ENCODE results near the gene WNT3A. TPM values are rescaled to one million over a fixed set of nuclear protein-coding genes. Genes with fewer than 3 reads are reported as not detected.

Gene WNT3A
- total and polyA plus RNA-seq, 2 donors (not counting 3 experiments of a cell fraction or from before 2014, with no cell fraction given), result not detected

- H3K4me1 ChIP-seq (ENCODE audit: control insufficient read depth, extremely low read depth, insufficient read depth, low read length), result peaks cover 63% of the 10 kb centered on the region
- FAIRE-seq (peak; percentile 37), DNase-seq (ENCODE audit: low read depth, low spot score) (peak; percentile 35)
- dilution Hi-C loops (cut with MboI; ENCODE audit: extremely low pct_ligation_motif_present, low sequenced_read_pairs), result no loop called here
- CTCF ChIA-PET, result interaction anchor here (0.9 to 2.5 kb wide), 4 partner anchors 9 to 91 kb away, joined by 3 to 8 read pairs (median 4); no protein-coding TSS in a partner anchor
- no peak overlapping the region for H3K9ac ChIP-seq (replicated peaks; ENCODE audit: extremely low read depth, insufficient read depth, low read length)
- peak overlapping the region; percentile 1 for H3K4me2 ChIP-seq (ENCODE audit: insufficient read depth, low read length)
- POLR2A ChIA-PET, result no interaction called here
- H3K9me1 ChIP-seq (replicated peaks; ENCODE audit: control insufficient read depth, extremely low read depth, insufficient read depth, low read length), result no peaks in the 10 kb centered on the region
- BruUV-seq (replicated peaks), result no TSS peak
- H3K27ac ChIP-seq (ENCODE audit: insufficient read depth, low read depth, low read length), result peak overlapping the region; percentile 6
- H3K9me3 ChIP-seq (replicated peaks; ENCODE audit: control insufficient read depth, insufficient read depth, low read length), result peaks cover 4% of the 10 kb centered on the region
- intact Hi-C loops (cut with micrococcal nuclease), result no loop called here
- no peaks in the 10 kb centered on the region for H3K27me3 ChIP-seq (ENCODE audit: control insufficient read depth in 2 of 2, insufficient read depth in 2 of 2, low read length in 2 of 2)
- peaks cover 0 to 11% of the 10 kb centered on the region in 2 experiments for H3K36me3 ChIP-seq (ENCODE audit: control insufficient read depth in 2 of 2, extremely low read depth in 1 of 2, insufficient read depth in 2 of 2, low read length in 2 of 2)
- TF ChIP-seq JUN (IDR thresholded peaks at IDR 0.05; ENCODE audit: borderline replicate concordance, insufficient read depth, insufficient read length, low read depth) (no peak), POLR2AphosphoS5 (IDR thresholded peaks at IDR 0.05; ENCODE audit: insufficient read depth, low read depth, low read length) (no peak), EZH2 (IDR thresholded peaks at IDR 0.05; ENCODE audit: borderline replicate concordance, low read depth, low read length, severe bottlenecking) (no peak), MYC (IDR thresholded peaks at IDR 0.05; ENCODE audit: low read depth, low read length) (no peak), POLR2A (IDR thresholded peaks at IDR 0.05; ENCODE audit: low read depth, low read length) (no peak), FOS (IDR thresholded peaks at IDR 0.05; ENCODE audit: borderline replicate concordance, insufficient read depth, low read length) (no peak), CTCF (IDR thresholded peaks at IDR 0.05; ENCODE audit: extremely low read depth in 1 of 2, insufficient read depth in 1 of 2, low read depth in 1 of 2, low read length in 2 of 2) (no peak), GATA2 (IDR thresholded peaks at IDR 0.05; ENCODE audit: insufficient read depth, insufficient read length, low read depth, low read length) (no peak)
- TF ChIP-seq, protein P1, sequence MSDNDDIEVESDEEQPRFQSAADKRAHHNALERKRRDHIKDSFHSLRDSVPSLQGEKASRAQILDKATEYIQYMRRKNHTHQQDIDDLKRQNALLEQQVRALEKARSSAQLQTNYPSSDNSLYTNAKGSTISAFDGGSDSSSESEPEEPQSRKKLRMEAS (IDR thresholded peaks at IDR 0.05; ENCODE audit: insufficient read depth, insufficient read length), result no peak
- no peak overlapping the region for H3K4me3 ChIP-seq (replicated peaks in 1 of 3; ENCODE audit: insufficient read depth in 1 of 3, low read depth in 1 of 3, low read length in 3 of 3)
- H2AFZ ChIP-seq (ENCODE audit: low read depth, low read length), result no peak overlapping the region
- H4K20me1 ChIP-seq (replicated peaks; ENCODE audit: control insufficient read depth, extremely low read depth, insufficient read depth, low read length), result peaks cover 15% of the 10 kb centered on the region
- H3K79me2 ChIP-seq (ENCODE audit: control insufficient read depth, insufficient read depth, low read length), result peaks cover 100% of the 10 kb centered on the region
These were observed 83.8 kb downstream of the WNT3A start for GRCh38 chr1:228090613-228091081.

Measured in endothelial cell of umbilical vein (primary cell).